GM23338 (cell line): ENCODE measurements around the gene LRRC27. TPM values are rescaled to one million over a fixed set of nuclear protein-coding genes. Genes with fewer than 3 reads are reported as not detected.

ENCODE experiments used
- ATAC-seq: fragments of 200-7000 bp; cut with Tn5 transposase; 3 replicates; pipeline ENCODE4 v1.9.1; 2020
- DNase-seq: peaks from one replicate; pipeline ENCODE4 v3.0.0-alpha.2; 2015; ENCODE audit warnings: low spot score
- H2AFZ ChIP-seq: fragments of 200-600 bp; sonication (generic); 2 replicates; pipeline ENCODE4 v1.8.0; 2016; ENCODE audit warnings: antibody characterized with exemption, mild to moderate bottlenecking, moderate library complexity
- H3F3A ChIP-seq: fragments of 200-600 bp; sonication (generic); replicated peaks from 2 replicates; pipeline ENCODE4 v1.8.0; 2017; ENCODE audit warnings: antibody characterized with exemption, mixed run types, low read depth
- H3K27ac ChIP-seq: fragments of 200-600 bp; sonication (generic); 2 replicates; pipeline ENCODE4 v1.6.1; 2016; ENCODE audit warnings: low read depth
- H3K27me3 ChIP-seq: fragments of 200-600 bp; sonication (generic); 2 replicates; pipeline ENCODE4 v1.8.0; 2016; ENCODE audit warnings: mild to moderate bottlenecking, mixed run types, moderate library complexity; ENCODE audit not compliant: insufficient read depth
- H3K36me3 ChIP-seq: fragments of 200-600 bp; sonication (generic); 2 replicates; pipeline ENCODE4 v1.8.0; 2016; ENCODE audit warnings: mild to moderate bottlenecking; ENCODE audit not compliant: insufficient read depth
- H3K4me1 ChIP-seq: fragments of 200-600 bp; sonication (generic); 2 replicates; pipeline ENCODE4 v1.8.0; 2016; ENCODE audit warnings: mild to moderate bottlenecking, moderate library complexity; ENCODE audit not compliant: insufficient read depth
- H3K4me2 ChIP-seq: fragments of 200-600 bp; sonication (generic); 2 replicates; pipeline ENCODE4 v1.7.1; 2017; ENCODE audit warnings: mixed run types
- H3K4me3 ChIP-seq: fragments of 200-600 bp; sonication (generic); 2 replicates; pipeline ENCODE4 v1.6.1; 2016; ENCODE audit warnings: mixed run types
- H3K79me2 ChIP-seq: fragments of 200-600 bp; sonication (generic); replicated peaks from 2 replicates; pipeline ENCODE4 v1.8.0; 2017; ENCODE audit warnings: mild to moderate bottlenecking; ENCODE audit not compliant: insufficient read depth
- H3K9me2 ChIP-seq: fragments of 200-600 bp; sonication (generic); 2 replicates; pipeline ENCODE4 v1.8.0; 2017; ENCODE audit not compliant: insufficient read depth
- H4K20me1 ChIP-seq: fragments of 200-600 bp; sonication (generic); replicated peaks from 2 replicates; pipeline ENCODE4 v1.8.0; 2017; ENCODE audit warnings: mild to moderate bottlenecking; ENCODE audit not compliant: insufficient read depth
- H3K27ac Mint-ChIP-seq: 2 replicates; pipeline ENCODE4 v1.8.0; 2020; ENCODE audit warnings: inconsistent platforms, mild to moderate bottlenecking, moderate library complexity, mixed read lengths
- H3K27me3 Mint-ChIP-seq: 3 replicates; pipeline ENCODE4 v1.8.0; 2022; ENCODE audit warnings: low read depth, mild to moderate bottlenecking, moderate library complexity, mixed read lengths, inconsistent platforms; ENCODE audit not compliant: insufficient read depth, poor library complexity
- H3K36me3 Mint-ChIP-seq: 3 replicates; pipeline ENCODE4 v1.8.0; 2021; ENCODE audit warnings: low read depth, mild to moderate bottlenecking, inconsistent platforms, moderate library complexity, mixed read lengths
- H3K4me1 Mint-ChIP-seq: 3 replicates; pipeline ENCODE4 v1.8.0; 2020; ENCODE audit warnings: mild to moderate bottlenecking, inconsistent platforms, mixed read lengths
- H3K4me3 Mint-ChIP-seq: 3 replicates; pipeline ENCODE4 v1.8.0; 2021; ENCODE audit warnings: moderate library complexity, mild to moderate bottlenecking, inconsistent platforms, mixed read lengths
- H3K9me3 Mint-ChIP-seq: 3 replicates; pipeline ENCODE4 v1.8.0; 2020; ENCODE audit warnings: moderate library complexity, mild to moderate bottlenecking, inconsistent platforms, mixed read lengths
- CREB1 ChIP-seq: fragments of 250-450 bp; sonication (Bioruptor Pico); IDR thresholded peaks from 2 replicates; pipeline ENCODE4 v1.5.0; 2020; ENCODE audit warnings: low read depth, mild to moderate bottlenecking, moderate library complexity
- EZH2 ChIP-seq: fragments of 200-600 bp; sonication (generic); IDR thresholded peaks from one replicate; pipeline ENCODE4 v1.8.0; 2017; ENCODE audit warnings: antibody characterized with exemption, mild to moderate bottlenecking, low read depth; ENCODE audit not compliant: unreplicated experiment
- EZH2phosphoT487 ChIP-seq: fragments of 200-600 bp; sonication (generic); IDR thresholded peaks from one replicate; pipeline ENCODE4 v1.8.1; 2018; ENCODE audit warnings: antibody characterized with exemption; ENCODE audit not compliant: unreplicated experiment
- JUNB ChIP-seq: IDR thresholded peaks from one replicate; pipeline ENCODE4 v1.6.1; 2016; ENCODE audit warnings: antibody characterized with exemption; ENCODE audit not compliant: unreplicated experiment
- NANOG ChIP-seq: IDR thresholded peaks from 2 replicates; pipeline ENCODE4 v1.6.1; 2016; ENCODE audit warnings: antibody characterized with exemption, borderline replicate concordance
- POLR2AphosphoS5 ChIP-seq: IDR thresholded peaks from 2 replicates; pipeline ENCODE4 v1.6.1; 2016; ENCODE audit warnings: antibody characterized with exemption, low read depth
- STAT1 ChIP-seq: IDR thresholded peaks from one replicate; pipeline ENCODE4 v1.6.1; 2016; ENCODE audit warnings: antibody characterized with exemption; ENCODE audit not compliant: unreplicated experiment
- ZNF114 ChIP-seq: fragments of 250-450 bp; sonication (Bioruptor Pico); IDR thresholded peaks from 2 replicates; pipeline ENCODE4 v1.5.0; 2020; ENCODE audit warnings: mild to moderate bottlenecking, moderate library complexity
- ZNF331 ChIP-seq: fragments of 250-450 bp; sonication (Bioruptor Pico); IDR thresholded peaks from 2 replicates; pipeline ENCODE4 v1.5.0; 2020; ENCODE audit warnings: low read depth, mild to moderate bottlenecking, moderate library complexity
- polyA plus RNA-seq: library from polyadenylated mRNA; unstranded; fragments of >200 nt; fragmentation: Nextera tagmentation; extraction: Ambion mirVana; gene quantifications from 2 replicates; pipeline ENCODE4 v1.2.1, GENCODE V29; 2016
- total RNA-seq: library from RNA; depleted of rRNA; stranded (reverse); fragments of >200 nt; shearing (Covaris generic); gene quantifications from 2 replicates; pipeline ENCODE4 v1.2.3, GENCODE V29; 2014
- TF ChIP-seq, protein P1 (sequence below): IDR thresholded peaks from 2 replicates; pipeline ENCODE4 v1.6.1; 2016; ENCODE audit warnings: antibody characterized with exemption
- TF ChIP-seq, protein P2 (sequence below): IDR thresholded peaks from one replicate; pipeline ENCODE4 v1.6.1; 2018; ENCODE audit warnings: antibody characterized with exemption; ENCODE audit not compliant: unreplicated experiment
- TF ChIP-seq, protein P3 (sequence below): fragments of 250-450 bp; sonication (Bioruptor Pico); IDR thresholded peaks from 2 replicates; pipeline ENCODE4 v1.5.0; 2020; ENCODE audit warnings: mild to moderate bottlenecking, moderate library complexity
- TF ChIP-seq, protein P4 (sequence below), 2 experiments: fragments of 200-600 bp in 1 of 2; sonication (generic) in 1 of 2; conservative IDR thresholded peaks; 2 replicates each; pipeline versions ENCODE4 v1.5.1 to v1.6.1; 2016 to 2017; ENCODE audit warnings: antibody characterized with exemption in 2 of 2, low read depth in 2 of 2, mild to moderate bottlenecking in 2 of 2, moderate library complexity in 1 of 2

The LRRC27 gene
- total and polyA plus RNA-seq, 2 experiments from 2014 or later: 2.9 to 3.5 TPM

DNA sequence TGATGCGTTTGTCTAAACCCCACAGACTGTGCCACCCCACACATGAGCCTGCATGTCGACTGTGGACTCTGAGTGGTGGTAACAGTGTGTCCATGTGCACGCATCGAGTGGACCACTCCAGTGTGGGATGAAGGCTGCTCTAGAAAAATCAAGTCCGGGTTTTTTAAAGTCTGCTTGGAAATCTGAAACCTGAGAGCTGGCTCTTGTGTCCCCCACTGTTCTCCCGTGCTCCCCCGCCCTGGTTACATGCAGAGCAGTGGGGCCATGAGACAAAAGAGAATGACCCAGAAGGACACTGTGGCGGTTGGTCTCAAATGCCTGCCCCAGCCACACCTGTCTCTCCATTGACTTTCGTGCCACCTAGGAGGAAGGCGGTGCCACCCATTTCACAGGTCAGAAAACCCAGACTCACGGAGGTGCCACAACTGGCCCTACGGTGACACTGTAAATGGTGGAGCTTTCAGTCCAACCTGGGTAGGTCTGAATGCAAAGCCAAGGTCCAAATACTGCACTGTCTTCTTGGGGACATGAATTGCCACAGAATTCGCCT lies 37.7 kb downstream of the LRRC27 start:
- no peaks in the 10 kb centered on the region for H3F3A ChIP-seq
- Mint-ChIP-seq H3K27me3 (peaks cover 7% of the 10 kb centered on the region), H3K4me3 (no peak overlapping the region), H3K9me3 (no peaks in the 10 kb centered on the region), H3K4me1 (peaks cover 28% of the 10 kb centered on the region), H3K36me3 (no peaks in the 10 kb centered on the region), H3K27ac (no peak overlapping the region)
- no peak overlapping the region for H2AFZ ChIP-seq
- no peaks in the 10 kb centered on the region for H3K79me2 ChIP-seq
- no peak overlapping the region for H3K27ac ChIP-seq
- ATAC-seq (peak; percentile 23; the same call in 2 of the 3 replicates), DNase-seq (no peak)
- TF ChIP-seq, protein P1, sequence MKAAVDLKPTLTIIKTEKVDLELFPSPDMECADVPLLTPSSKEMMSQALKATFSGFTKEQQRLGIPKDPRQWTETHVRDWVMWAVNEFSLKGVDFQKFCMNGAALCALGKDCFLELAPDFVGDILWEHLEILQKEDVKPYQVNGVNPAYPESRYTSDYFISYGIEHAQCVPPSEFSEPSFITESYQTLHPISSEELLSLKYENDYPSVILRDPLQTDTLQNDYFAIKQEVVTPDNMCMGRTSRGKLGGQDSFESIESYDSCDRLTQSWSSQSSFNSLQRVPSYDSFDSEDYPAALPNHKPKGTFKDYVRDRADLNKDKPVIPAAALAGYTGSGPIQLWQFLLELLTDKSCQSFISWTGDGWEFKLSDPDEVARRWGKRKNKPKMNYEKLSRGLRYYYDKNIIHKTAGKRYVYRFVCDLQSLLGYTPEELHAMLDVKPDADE: no peak
- TF ChIP-seq STAT1 (no peak), NANOG (no peak), ZNF331 (CRISPR knock-in tag) (no peak), POLR2AphosphoS5 (no peak), JUNB (no peak), CREB1 (CRISPR knock-in tag) (no peak), EZH2 (no peak), EZH2phosphoT487 (no peak), ZNF114 (no peak)
- TF ChIP-seq, protein P2, sequence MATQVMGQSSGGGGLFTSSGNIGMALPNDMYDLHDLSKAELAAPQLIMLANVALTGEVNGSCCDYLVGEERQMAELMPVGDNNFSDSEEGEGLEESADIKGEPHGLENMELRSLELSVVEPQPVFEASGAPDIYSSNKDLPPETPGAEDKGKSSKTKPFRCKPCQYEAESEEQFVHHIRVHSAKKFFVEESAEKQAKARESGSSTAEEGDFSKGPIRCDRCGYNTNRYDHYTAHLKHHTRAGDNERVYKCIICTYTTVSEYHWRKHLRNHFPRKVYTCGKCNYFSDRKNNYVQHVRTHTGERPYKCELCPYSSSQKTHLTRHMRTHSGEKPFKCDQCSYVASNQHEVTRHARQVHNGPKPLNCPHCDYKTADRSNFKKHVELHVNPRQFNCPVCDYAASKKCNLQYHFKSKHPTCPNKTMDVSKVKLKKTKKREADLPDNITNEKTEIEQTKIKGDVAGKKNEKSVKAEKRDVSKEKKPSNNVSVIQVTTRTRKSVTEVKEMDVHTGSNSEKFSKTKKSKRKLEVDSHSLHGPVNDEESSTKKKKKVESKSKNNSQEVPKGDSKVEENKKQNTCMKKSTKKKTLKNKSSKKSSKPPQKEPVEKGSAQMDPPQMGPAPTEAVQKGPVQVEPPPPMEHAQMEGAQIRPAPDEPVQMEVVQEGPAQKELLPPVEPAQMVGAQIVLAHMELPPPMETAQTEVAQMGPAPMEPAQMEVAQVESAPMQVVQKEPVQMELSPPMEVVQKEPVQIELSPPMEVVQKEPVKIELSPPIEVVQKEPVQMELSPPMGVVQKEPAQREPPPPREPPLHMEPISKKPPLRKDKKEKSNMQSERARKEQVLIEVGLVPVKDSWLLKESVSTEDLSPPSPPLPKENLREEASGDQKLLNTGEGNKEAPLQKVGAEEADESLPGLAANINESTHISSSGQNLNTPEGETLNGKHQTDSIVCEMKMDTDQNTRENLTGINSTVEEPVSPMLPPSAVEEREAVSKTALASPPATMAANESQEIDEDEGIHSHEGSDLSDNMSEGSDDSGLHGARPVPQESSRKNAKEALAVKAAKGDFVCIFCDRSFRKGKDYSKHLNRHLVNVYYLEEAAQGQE: no peak
- TF ChIP-seq, protein P3, sequence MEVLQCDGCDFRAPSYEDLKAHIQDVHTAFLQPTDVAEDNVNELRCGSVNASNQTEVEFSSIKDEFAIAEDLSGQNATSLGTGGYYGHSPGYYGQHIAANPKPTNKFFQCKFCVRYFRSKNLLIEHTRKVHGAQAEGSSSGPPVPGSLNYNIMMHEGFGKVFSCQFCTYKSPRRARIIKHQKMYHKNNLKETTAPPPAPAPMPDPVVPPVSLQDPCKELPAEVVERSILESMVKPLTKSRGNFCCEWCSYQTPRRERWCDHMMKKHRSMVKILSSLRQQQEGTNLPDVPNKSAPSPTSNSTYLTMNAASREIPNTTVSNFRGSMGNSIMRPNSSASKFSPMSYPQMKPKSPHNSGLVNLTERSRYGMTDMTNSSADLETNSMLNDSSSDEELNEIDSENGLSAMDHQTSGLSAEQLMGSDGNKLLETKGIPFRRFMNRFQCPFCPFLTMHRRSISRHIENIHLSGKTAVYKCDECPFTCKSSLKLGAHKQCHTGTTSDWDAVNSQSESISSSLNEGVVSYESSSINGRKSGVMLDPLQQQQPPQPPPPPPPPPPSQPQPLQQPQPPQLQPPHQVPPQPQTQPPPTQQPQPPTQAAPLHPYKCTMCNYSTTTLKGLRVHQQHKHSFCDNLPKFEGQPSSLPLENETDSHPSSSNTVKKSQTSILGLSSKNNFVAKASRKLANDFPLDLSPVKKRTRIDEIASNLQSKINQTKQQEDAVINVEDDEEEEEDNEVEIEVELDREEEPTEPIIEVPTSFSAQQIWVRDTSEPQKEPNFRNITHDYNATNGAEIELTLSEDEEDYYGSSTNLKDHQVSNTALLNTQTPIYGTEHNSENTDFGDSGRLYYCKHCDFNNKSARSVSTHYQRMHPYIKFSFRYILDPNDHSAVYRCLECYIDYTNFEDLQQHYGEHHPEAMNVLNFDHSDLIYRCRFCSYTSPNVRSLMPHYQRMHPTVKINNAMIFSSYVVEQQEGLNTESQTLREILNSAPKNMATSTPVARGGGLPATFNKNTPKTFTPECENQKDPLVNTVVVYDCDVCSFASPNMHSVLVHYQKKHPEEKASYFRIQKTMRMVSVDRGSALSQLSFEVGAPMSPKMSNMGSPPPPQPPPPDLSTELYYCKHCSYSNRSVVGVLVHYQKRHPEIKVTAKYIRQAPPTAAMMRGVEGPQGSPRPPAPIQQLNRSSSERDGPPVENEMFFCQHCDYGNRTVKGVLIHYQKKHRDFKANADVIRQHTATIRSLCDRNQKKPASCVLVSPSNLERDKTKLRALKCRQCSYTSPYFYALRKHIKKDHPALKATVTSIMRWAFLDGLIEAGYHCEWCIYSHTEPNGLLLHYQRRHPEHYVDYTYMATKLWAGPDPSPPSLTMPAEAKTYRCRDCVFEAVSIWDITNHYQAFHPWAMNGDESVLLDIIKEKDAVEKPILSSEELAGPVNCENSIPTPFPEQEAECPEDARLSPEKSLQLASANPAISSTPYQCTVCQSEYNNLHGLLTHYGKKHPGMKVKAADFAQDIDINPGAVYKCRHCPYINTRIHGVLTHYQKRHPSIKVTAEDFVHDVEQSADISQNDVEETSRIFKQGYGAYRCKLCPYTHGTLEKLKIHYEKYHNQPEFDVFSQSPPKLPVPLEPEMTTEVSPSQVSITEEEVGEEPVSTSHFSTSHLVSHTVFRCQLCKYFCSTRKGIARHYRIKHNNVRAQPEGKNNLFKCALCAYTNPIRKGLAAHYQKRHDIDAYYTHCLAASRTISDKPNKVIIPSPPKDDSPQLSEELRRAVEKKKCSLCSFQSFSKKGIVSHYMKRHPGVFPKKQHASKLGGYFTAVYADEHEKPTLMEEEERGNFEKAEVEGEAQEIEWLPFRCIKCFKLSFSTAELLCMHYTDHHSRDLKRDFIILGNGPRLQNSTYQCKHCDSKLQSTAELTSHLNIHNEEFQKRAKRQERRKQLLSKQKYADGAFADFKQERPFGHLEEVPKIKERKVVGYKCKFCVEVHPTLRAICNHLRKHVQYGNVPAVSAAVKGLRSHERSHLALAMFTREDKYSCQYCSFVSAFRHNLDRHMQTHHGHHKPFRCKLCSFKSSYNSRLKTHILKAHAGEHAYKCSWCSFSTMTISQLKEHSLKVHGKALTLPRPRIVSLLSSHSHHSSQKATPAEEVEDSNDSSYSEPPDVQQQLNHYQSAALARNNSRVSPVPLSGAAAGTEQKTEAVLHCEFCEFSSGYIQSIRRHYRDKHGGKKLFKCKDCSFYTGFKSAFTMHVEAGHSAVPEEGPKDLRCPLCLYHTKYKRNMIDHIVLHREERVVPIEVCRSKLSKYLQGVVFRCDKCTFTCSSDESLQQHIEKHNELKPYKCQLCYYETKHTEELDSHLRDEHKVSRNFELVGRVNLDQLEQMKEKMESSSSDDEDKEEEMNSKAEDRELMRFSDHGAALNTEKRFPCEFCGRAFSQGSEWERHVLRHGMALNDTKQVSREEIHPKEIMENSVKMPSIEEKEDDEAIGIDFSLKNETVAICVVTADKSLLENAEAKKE (CRISPR knock-in tag): no peak
- TF ChIP-seq, protein P4, sequence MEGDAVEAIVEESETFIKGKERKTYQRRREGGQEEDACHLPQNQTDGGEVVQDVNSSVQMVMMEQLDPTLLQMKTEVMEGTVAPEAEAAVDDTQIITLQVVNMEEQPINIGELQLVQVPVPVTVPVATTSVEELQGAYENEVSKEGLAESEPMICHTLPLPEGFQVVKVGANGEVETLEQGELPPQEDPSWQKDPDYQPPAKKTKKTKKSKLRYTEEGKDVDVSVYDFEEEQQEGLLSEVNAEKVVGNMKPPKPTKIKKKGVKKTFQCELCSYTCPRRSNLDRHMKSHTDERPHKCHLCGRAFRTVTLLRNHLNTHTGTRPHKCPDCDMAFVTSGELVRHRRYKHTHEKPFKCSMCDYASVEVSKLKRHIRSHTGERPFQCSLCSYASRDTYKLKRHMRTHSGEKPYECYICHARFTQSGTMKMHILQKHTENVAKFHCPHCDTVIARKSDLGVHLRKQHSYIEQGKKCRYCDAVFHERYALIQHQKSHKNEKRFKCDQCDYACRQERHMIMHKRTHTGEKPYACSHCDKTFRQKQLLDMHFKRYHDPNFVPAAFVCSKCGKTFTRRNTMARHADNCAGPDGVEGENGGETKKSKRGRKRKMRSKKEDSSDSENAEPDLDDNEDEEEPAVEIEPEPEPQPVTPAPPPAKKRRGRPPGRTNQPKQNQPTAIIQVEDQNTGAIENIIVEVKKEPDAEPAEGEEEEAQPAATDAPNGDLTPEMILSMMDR (conservative IDR thresholded peaks at IDR 0.05; ENCODE audit: low read depth in 2 of 2): no peak
- no peak overlapping the region for H3K4me2 ChIP-seq
- no peaks in the 10 kb centered on the region for H4K20me1 ChIP-seq
- no peaks in the 10 kb centered on the region for H3K4me1 ChIP-seq
- no peaks in the 10 kb centered on the region for H3K27me3 ChIP-seq
- H3K9me2 ChIP-seq: no peaks in the 10 kb centered on the region
- no peak overlapping the region for H3K4me3 ChIP-seq
- H3K36me3 ChIP-seq: no peaks in the 10 kb centered on the region
